Lung (tissue), 12 donors: ENCODE data around the gene GRAMD1B. TPM values are rescaled to one million over a fixed set of nuclear protein-coding genes. Genes with fewer than 3 reads are reported as not detected.

Source experiments
- ATAC-seq: fragments of 200-7000 bp; cut with Tn5 transposase; one replicate; pipeline ENCODE4 v1.9.1; 2020; ENCODE audit warnings: moderate number of reproducible peaks; ENCODE audit not compliant: insufficient read depth, low FRiP score
- DNase-seq, 3 donors: peaks; one replicate each; pipeline ENCODE4 v3.0.0-alpha.2; 2013 to 2017
- H3K27ac ChIP-seq, 2 donors: one replicate each; pipeline ENCODE4 v1.5.1; 2013; ENCODE audit warnings: mild to moderate bottlenecking in 2 of 2, moderate library complexity in 2 of 2, control low read depth in 1 of 2, inconsistent platforms in 1 of 2, low read depth in 1 of 2, low read length in 1 of 2
- H3K27me3 ChIP-seq, 3 donors: one replicate each; pipeline ENCODE4 v1.5.1; 2013; ENCODE audit warnings: low read length in 2 of 3; ENCODE audit not compliant: control insufficient read depth in 3 of 3, insufficient read depth in 3 of 3
- H3K36me3 ChIP-seq, 4 donors: one replicate each; pipeline ENCODE4 v1.5.1; 2013; ENCODE audit warnings: low read length in 4 of 4, mild to moderate bottlenecking in 1 of 4, moderate library complexity in 1 of 4; ENCODE audit not compliant: control insufficient read depth in 4 of 4, insufficient read depth in 4 of 4
- H3K4me1 ChIP-seq, 5 donors: one replicate each; pipeline ENCODE4 v1.5.1; 2013; ENCODE audit warnings: low read length in 5 of 5, mild to moderate bottlenecking in 2 of 5, moderate library complexity in 1 of 5; ENCODE audit not compliant: control insufficient read depth in 5 of 5, insufficient read depth in 5 of 5
- H3K4me3 ChIP-seq: one replicate; pipeline ENCODE4 v1.5.1; 2013; ENCODE audit warnings: mild to moderate bottlenecking, control low read depth, moderate library complexity
- H3K9ac ChIP-seq, 2 donors: one replicate each; pipeline ENCODE4 v1.5.1; 2013; ENCODE audit warnings: low read length in 2 of 2, control low read depth in 1 of 2; ENCODE audit not compliant: insufficient read depth in 1 of 2
- H3K9me3 ChIP-seq, 4 donors: one replicate each; pipeline ENCODE4 v1.5.1; 2013; ENCODE audit warnings: low read length in 3 of 4, mild to moderate bottlenecking in 1 of 4, moderate library complexity in 1 of 4; ENCODE audit not compliant: control insufficient read depth in 4 of 4, insufficient read depth in 3 of 4
- CTCF ChIP-seq: IDR thresholded peaks from 2 replicates; pipeline ENCODE4 v1.5.1; 2012; ENCODE audit warnings: mild to moderate bottlenecking; ENCODE audit errors: control extremely low read depth, extremely low read depth
- WGBS, 2 donors: extraction: QIAGEN DNeasy Blood & Tissue Kit; methylation state at CpG; one replicate each; pipeline ENCODE4 v1.1.7; 2013; 5-methylcytosine and 5-hydroxymethylcytosine counted together
- polyA plus RNA-seq, 2 donors: library from polyadenylated mRNA; stranded (reverse); fragments of 200-250 nt; gene quantifications; one replicate each; pipeline ENCODE4 v1.2.1, GENCODE V29; 2013
- total RNA-seq, 2 donors: library from RNA; depleted of rRNA in 1 of 2; stranded (reverse); fragments of >200 nt in 1 of 2; gene quantifications; one replicate each; pipeline ENCODE4 v1.2.1, GENCODE V29; 2014 to 2021
- donor health status: control.
- donor health status: control.
- donor health status: Bipolar disorder and iron deficiency.
- donor health status: healthy.
- donor health status: DM: yes; HTN: yes; CAD: no.

Gene GRAMD1B
- total and polyA plus RNA-seq, 4 donors: 1.4 to 6.0 (median 3.3) TPM

GRCh38 chr11:123640677-123641494 lies 210.8 kb downstream of the GRAMD1B start:
- Histone ChIP-seq H3K27me3 (no peaks in the 10 kb centered on the region), H3K4me3 (no peak overlapping the region), H3K27ac (no peak overlapping the region), H3K4me1 (no peaks in the 10 kb centered on the region), H3K36me3 (no peaks in the 10 kb centered on the region), H3K9me3 (no peaks in the 10 kb centered on the region), H3K9ac (no peak overlapping the region)
- 31 to 34% methylated on average over 22 of the region's 22 CpGs for WGBS, 2 donors
- peak; percentile 13 to 33 (median 19) for DNase-seq
- peak; percentile 27 for TF ChIP-seq CTCF
- peak; percentile 61 for ATAC-seq

GRCh38 chr11:123641495-123641840 lies 211.4 kb downstream of the GRAMD1B start:
- no peaks in the 10 kb centered on the region for H3K4me1 ChIP-seq
- no peak overlapping the region for H3K9ac ChIP-seq
- peaks cover 0 to 3% (median 0%) of the 10 kb centered on the region in 3 donors for H3K27me3 ChIP-seq
- no peak for TF ChIP-seq CTCF
- no peak for ATAC-seq
- WGBS, 2 donors: 66 to 77% methylated on average over 4 of the region's 4 CpGs
- H3K4me3 ChIP-seq: no peak overlapping the region
- no peaks in the 10 kb centered on the region for H3K9me3 ChIP-seq
- DNase-seq: no peak
- no peak overlapping the region for H3K27ac ChIP-seq
- no peaks in the 10 kb centered on the region for H3K36me3 ChIP-seq

GRCh38 chr11:123642435-123642834 lies 212.4 kb downstream of the GRAMD1B start:
- ATAC-seq (no peak), DNase-seq (no peak)
- Histone ChIP-seq H3K27ac (no peak overlapping the region), H3K9me3 (no peaks in the 10 kb centered on the region), H3K4me3 (no peak overlapping the region), H3K27me3 (peaks cover 0 to 5% (median 0%) of the 10 kb centered on the region in 3 donors), H3K36me3 (no peaks in the 10 kb centered on the region), H3K9ac (no peak overlapping the region), H3K4me1 (no peaks in the 10 kb centered on the region)
- TF ChIP-seq CTCF: no peak
- WGBS, 2 donors: 85 to 95% methylated on average over 15 of the region's 15 CpGs
